Astrocyte (in vitro differentiated cells and primary cell): ENCODE data around the gene ZFYVE26. TPM values are rescaled to one million over a fixed set of nuclear protein-coding genes. Genes with fewer than 3 reads are reported as not detected.

Source experiments
- DNase-seq: peaks from one replicate; pipeline ENCODE4 v3.0.0-alpha.2; 2010; ENCODE audit warnings: low read depth
- FAIRE-seq: peaks from 2 replicates; lab custom pipeline; 2011; peaks lifted over from hg19 to GRCh38; lab: Jason Lieb, UNC
- H2AFZ ChIP-seq: 2 replicates; pipeline ENCODE4 v1.6.0; 2012; ENCODE audit warnings: low read depth, low read length, inconsistent platforms
- H3K27ac ChIP-seq: 2 replicates; pipeline ENCODE4 v1.5.1; 2011; ENCODE audit warnings: low read depth, low read length, inconsistent platforms
- H3K27me3 ChIP-seq: 2 replicates; pipeline ENCODE4 v1.6.0; 2011; ENCODE audit warnings: low read length, inconsistent platforms; ENCODE audit not compliant: insufficient read depth
- H3K36me3 ChIP-seq: 2 replicates; pipeline ENCODE4 v1.5.1; 2011; ENCODE audit warnings: low read length, inconsistent platforms; ENCODE audit not compliant: insufficient read depth
- H3K4me1 ChIP-seq: 2 replicates; pipeline ENCODE4 v1.5.1; 2011; ENCODE audit warnings: low read length, inconsistent platforms; ENCODE audit not compliant: insufficient read depth
- H3K4me2 ChIP-seq: 2 replicates; pipeline ENCODE4 v1.6.0; 2012; ENCODE audit warnings: low read length, inconsistent platforms
- H3K4me3 ChIP-seq: 2 replicates; pipeline ENCODE4 v1.5.1; 2011; ENCODE audit warnings: low read depth, mild to moderate bottlenecking, low read length, inconsistent platforms; ENCODE audit not compliant: insufficient read depth
- H3K79me2 ChIP-seq: 2 replicates; pipeline ENCODE4 v1.6.0; 2012; ENCODE audit warnings: mild to moderate bottlenecking, low read length, inconsistent platforms; ENCODE audit not compliant: insufficient read depth
- H3K9ac ChIP-seq: 2 replicates; pipeline ENCODE4 v1.6.0; 2012; ENCODE audit warnings: mild to moderate bottlenecking, low read length, inconsistent platforms
- H3K9me3 ChIP-seq: 2 replicates; pipeline ENCODE4 v1.5.1; 2012; ENCODE audit warnings: low read depth, mild to moderate bottlenecking, low read length, inconsistent platforms; ENCODE audit not compliant: insufficient read depth
- H4K20me1 ChIP-seq: 2 replicates; pipeline ENCODE4 v1.6.0; 2012; ENCODE audit warnings: low read length, inconsistent platforms; ENCODE audit not compliant: insufficient read depth
- H3K27ac Mint-ChIP-seq: one replicate; pipeline ENCODE4 v1.8.0; 2021; ENCODE audit warnings: mild to moderate bottlenecking, mixed read lengths; ENCODE audit not compliant: unreplicated experiment
- H3K27me3 Mint-ChIP-seq: one replicate; pipeline ENCODE4 v1.8.0; 2021; ENCODE audit warnings: low read depth, mixed read lengths; ENCODE audit not compliant: unreplicated experiment
- H3K36me3 Mint-ChIP-seq: one replicate; pipeline ENCODE4 v1.8.0; 2021; ENCODE audit warnings: low read depth, mixed read lengths; ENCODE audit not compliant: unreplicated experiment
- H3K4me1 Mint-ChIP-seq: one replicate; pipeline ENCODE4 v1.8.0; 2021; ENCODE audit warnings: low read depth, mixed read lengths; ENCODE audit not compliant: unreplicated experiment
- H3K4me3 Mint-ChIP-seq: one replicate; pipeline ENCODE4 v1.8.0; 2021; ENCODE audit warnings: mild to moderate bottlenecking, moderate library complexity, mixed read lengths; ENCODE audit not compliant: unreplicated experiment
- H3K9me3 Mint-ChIP-seq: one replicate; pipeline ENCODE4 v1.8.0; 2021; ENCODE audit warnings: mild to moderate bottlenecking, mixed read lengths; ENCODE audit not compliant: unreplicated experiment
- CTCF ChIP-seq: IDR thresholded peaks from 2 replicates; pipeline ENCODE4 v1.5.1; 2011; ENCODE audit warnings: low read depth, mild to moderate bottlenecking, inconsistent platforms, low read length, moderate library complexity; ENCODE audit not compliant: insufficient read depth
- EZH2 ChIP-seq: IDR thresholded peaks from 2 replicates; pipeline ENCODE4 v1.6.1; 2012; ENCODE audit warnings: mild to moderate bottlenecking, low read length, inconsistent platforms; ENCODE audit not compliant: insufficient read depth
- total RNA-seq: library from RNA; stranded (reverse); gene quantifications from 2 replicates; pipeline ENCODE4 v1.2.1, GENCODE V29; 2021

Gene ZFYVE26
- total RNA-seq, 1 donor from 2014 or later = 27.4 TPM

GRCh38 chr14:67764496-67764895 lies 51.9 kb downstream of the ZFYVE26 start:
- Histone ChIP-seq H3K4me2 (no peak overlapping the region), H2AFZ (no peak overlapping the region), H3K9me3 (no peaks in the 10 kb centered on the region), H3K4me1 (no peaks in the 10 kb centered on the region), H3K79me2 (no peaks in the 10 kb centered on the region), H3K4me3 (no peak overlapping the region), H4K20me1 (no peaks in the 10 kb centered on the region), H3K27ac (no peak overlapping the region), H3K27me3 (no peaks in the 10 kb centered on the region), H3K36me3 (peaks cover 43% of the 10 kb centered on the region), H3K9ac (no peak overlapping the region)
- no peak overlapping the region for H3K27ac Mint-ChIP-seq
- H3K4me1 Mint-ChIP-seq = no peaks in the 10 kb centered on the region
- peaks cover 18% of the 10 kb centered on the region for H3K36me3 Mint-ChIP-seq
- no peak overlapping the region for H3K4me3 Mint-ChIP-seq
- FAIRE-seq = no peak
- no peaks in the 10 kb centered on the region for H3K27me3 Mint-ChIP-seq
- DNase-seq = no peak
- TF ChIP-seq CTCF = no peak
- no peak for TF ChIP-seq EZH2
- H3K9me3 Mint-ChIP-seq = no peaks in the 10 kb centered on the region

- Histone ChIP-seq H3K4me2 (no peak overlapping the region), H3K27me3 (no peaks in the 10 kb centered on the region), H3K36me3 (peaks cover 32% of the 10 kb centered on the region), H3K9me3 (no peaks in the 10 kb centered on the region), H3K27ac (no peak overlapping the region), H3K4me3 (no peak overlapping the region), H3K4me1 (no peaks in the 10 kb centered on the region), H3K79me2 (no peaks in the 10 kb centered on the region), H3K9ac (no peak overlapping the region), H4K20me1 (no peaks in the 10 kb centered on the region), H2AFZ (no peak overlapping the region)
- DNase-seq (no peak), FAIRE-seq (no peak)
- Mint-ChIP-seq H3K4me1 (no peaks in the 10 kb centered on the region), H3K27ac (no peak overlapping the region), H3K9me3 (no peaks in the 10 kb centered on the region), H3K27me3 (no peaks in the 10 kb centered on the region), H3K4me3 (no peak overlapping the region), H3K36me3 (peaks cover 13% of the 10 kb centered on the region)
- TF ChIP-seq EZH2 = no peak
- TF ChIP-seq CTCF = no peak
Observed at GRCh38 chr14:67763158-67763822, 53.1 kb downstream of the ZFYVE26 start.

- Histone ChIP-seq H3K9me3 (no peaks in the 10 kb centered on the region), H3K27me3 (no peaks in the 10 kb centered on the region), H3K27ac (no peak overlapping the region), H3K4me1 (no peaks in the 10 kb centered on the region), H4K20me1 (no peaks in the 10 kb centered on the region), H3K79me2 (no peaks in the 10 kb centered on the region), H3K4me3 (no peak overlapping the region), H2AFZ (no peak overlapping the region), H3K36me3 (peaks cover 20% of the 10 kb centered on the region), H3K4me2 (no peak overlapping the region), H3K9ac (no peak overlapping the region)
- H3K9me3 Mint-ChIP-seq = no peaks in the 10 kb centered on the region
- no peaks in the 10 kb centered on the region for H3K27me3 Mint-ChIP-seq
- no peaks in the 10 kb centered on the region for H3K4me1 Mint-ChIP-seq
- FAIRE-seq (no peak), DNase-seq (no peak)
- H3K4me3 Mint-ChIP-seq = no peak overlapping the region
- H3K27ac Mint-ChIP-seq = no peak overlapping the region
- peaks cover 18% of the 10 kb centered on the region for H3K36me3 Mint-ChIP-seq
- TF ChIP-seq EZH2 (no peak), CTCF (no peak)
Observed at GRCh38 chr14:67762051-67762450, 54.3 kb downstream of the ZFYVE26 start.
